ENCODE measurements around the gene MAP4. TPM values are rescaled to one million over a fixed set of nuclear protein-coding genes. Genes with fewer than 3 reads are reported as not detected.

The MAP4 gene
- total RNA-seq, 4 donors from 2014 or later: 214 to 351 (median 231) TPM

GRCh38 chr3:47825590-47825989, 190.6 kb downstream of the MAP4 start:
- no peaks in the 10 kb centered on the region for H3K27me3 ChIP-seq
- TF ChIP-seq CTCF (IDR thresholded peaks at IDR 0.05): no peak
- no peak for TF ChIP-seq POLR2A (IDR thresholded peaks at IDR 0.05)
- no peak for TF ChIP-seq EP300 (IDR thresholded peaks at IDR 0.05)
- TF ChIP-seq POLR2AphosphoS5 (IDR thresholded peaks at IDR 0.05): no peak
- peaks cover 0 to 55% of the 10 kb centered on the region in 2 donors for H3K36me3 ChIP-seq
- 20% methylated on average over 2 of the region's 7 CpGs; no CpG with 5 or more reads in 1 of the 2 donors for WGBS, 2 donors (ENCODE audit: low coverage in 1 of 2)
- H3K4me3 ChIP-seq: peak overlapping the region; percentile 66 to 94
- H3K27ac ChIP-seq: peak overlapping the region; percentile 11 to 90 (median 88)
- H3K4me1 ChIP-seq: peaks cover 0 to 30% (median 20%) of the 10 kb centered on the region in 3 donors
- ATAC-seq: no peak
- no peaks in the 10 kb centered on the region for H3K9me3 ChIP-seq

GRCh38 chr3:47824541-47825473, 191.4 kb downstream of the MAP4 start:
- TF ChIP-seq CTCF (IDR thresholded peaks at IDR 0.05) (peak; percentile 60 to 90 (median 88)), POLR2AphosphoS5 (IDR thresholded peaks at IDR 0.05) (no peak)
- peak overlapping the region; percentile 11 to 90 (median 88) for H3K27ac ChIP-seq
- H3K36me3 ChIP-seq: peaks cover 0 to 55% of the 10 kb centered on the region in 2 donors
- H3K27me3 ChIP-seq: no peaks in the 10 kb centered on the region
- 21 to 54% methylated on average over 4 of the region's 77 CpGs for WGBS, 2 donors (ENCODE audit: low coverage in 1 of 2)
- H3K4me3 ChIP-seq: peak overlapping the region; percentile 66 to 94
- ATAC-seq: peak; percentile 99
- no peaks in the 10 kb centered on the region for H3K9me3 ChIP-seq
- peaks cover 0 to 30% (median 20%) of the 10 kb centered on the region in 3 donors for H3K4me1 ChIP-seq

- H3K4me1 ChIP-seq: peaks cover 0 to 6% (median 0%) of the 10 kb centered on the region in 3 donors
- H3K9me3 ChIP-seq: no peaks in the 10 kb centered on the region
- TF ChIP-seq POLR2AphosphoS5 (IDR thresholded peaks at IDR 0.05) (no peak), CTCF (IDR thresholded peaks at IDR 0.05) (no peak), POLR2A (IDR thresholded peaks at IDR 0.05) (no peak), EP300 (IDR thresholded peaks at IDR 0.05) (no peak)
- no peaks in the 10 kb centered on the region for H3K27me3 ChIP-seq
- H3K27ac ChIP-seq: no peak overlapping the region
- 77% methylated on average over 3 of the region's 7 CpGs; no CpG with 5 or more reads in 1 of the 2 donors for WGBS, 2 donors (ENCODE audit: low coverage in 1 of 2)
- H3K36me3 ChIP-seq: peaks cover 0 to 94% of the 10 kb centered on the region in 2 donors
- H3K4me3 ChIP-seq: no peak overlapping the region
- no peak for ATAC-seq
Observed at GRCh38 chr3:47817609-47818008, 198.6 kb downstream of the MAP4 start.

GRCh38 chr3:47813551-47814177, 202.6 kb downstream of the MAP4 start:
- no peak overlapping the region for H3K4me3 ChIP-seq
- no peaks in the 10 kb centered on the region for H3K9me3 ChIP-seq
- no peaks in the 10 kb centered on the region for H3K27me3 ChIP-seq
- no peak for TF ChIP-seq EP300 (IDR thresholded peaks at IDR 0.05)
- TF ChIP-seq POLR2AphosphoS5 (IDR thresholded peaks at IDR 0.05): no peak
- TF ChIP-seq CTCF (IDR thresholded peaks at IDR 0.05): no peak
- TF ChIP-seq POLR2A (IDR thresholded peaks at IDR 0.05): no peak
- 73 to 77% methylated on average over 5 to 8 of the region's 8 CpGs for WGBS, 2 donors (ENCODE audit: low coverage in 1 of 2)
- peaks cover 0 to 6% (median 0%) of the 10 kb centered on the region in 3 donors for H3K4me1 ChIP-seq
- no peak for ATAC-seq
- no peak overlapping the region for H3K27ac ChIP-seq
- H3K36me3 ChIP-seq: peaks cover 0 to 98% of the 10 kb centered on the region in 2 donors

Data from gastroesophageal sphincter (tissue), 4 donors.